K562 (cell line): ENCODE measurements around the gene CD72. TPM values are rescaled to one million over a fixed set of nuclear protein-coding genes. Genes with fewer than 3 reads are reported as not detected.
A peak's percentile ranks its signal among the peaks of the same experiment; 100 is the strongest.

Experiments
- CHD2 ChIP-seq: IDR thresholded peaks from 2 replicates; pipeline ENCODE4 v1.6.1; 2011; ENCODE audit warnings: low read depth, low read length
- CSDE1 ChIP-seq, 2 experiments: fragments of 450-650 bp; IDR thresholded peaks; 2 replicates each; pipeline ENCODE4 v1.6.1; 2016; ENCODE audit warnings: mild to moderate bottlenecking in 1 of 2
- CTCFL ChIP-seq: IDR thresholded peaks from 2 replicates; pipeline ENCODE4 v1.6.1; 2011; ENCODE audit warnings: borderline replicate concordance, low read depth, mild to moderate bottlenecking, moderate library complexity, low read length; ENCODE audit not compliant: insufficient read depth, poor library complexity, severe bottlenecking
- DACH1 ChIP-seq: fragments of 450-650 bp; IDR thresholded peaks from 2 replicates; pipeline ENCODE4 v1.6.1; 2018; ENCODE audit not compliant: partially characterized antibody
- EGR1 ChIP-seq: fragments of 450-650 bp; conservative IDR thresholded peaks from 2 replicates; pipeline ENCODE4 v1.6.1; 2017; ENCODE audit warnings: mild to moderate bottlenecking
- HOXB6 ChIP-seq: fragments of 250-450 bp; sonication (Bioruptor Pico); IDR thresholded peaks from 2 replicates; pipeline ENCODE4 v1.5.1; 2022; ENCODE audit warnings: mild to moderate bottlenecking, borderline replicate concordance
- KAT2B ChIP-seq: IDR thresholded peaks from one replicate; pipeline ENCODE4 v1.6.1; 2012; ENCODE audit warnings: low read depth, mild to moderate bottlenecking, control low read depth, inconsistent platforms, low read length, moderate library complexity
- MYBL2 ChIP-seq, 2 experiments: fragments of 450-650 bp in 1 of 2; sonication (generic) in 1 of 2; formaldehyde crosslinking in 1 of 2; IDR thresholded peaks; 2 replicates each; pipeline versions ENCODE4 v1.6.1 to v1.8.1; 2017 to 2022; ENCODE audit warnings: borderline replicate concordance in 1 of 2, inconsistent platforms in 1 of 2, low read depth in 1 of 2, mild to moderate bottlenecking in 1 of 2, missing genetic modification reagents in 1 of 2, moderate library complexity in 1 of 2
- NCOA4 ChIP-seq: fragments of 450-650 bp; IDR thresholded peaks from 2 replicates; pipeline ENCODE4 v1.6.1; 2018; ENCODE audit warnings: mild to moderate bottlenecking; ENCODE audit not compliant: partially characterized antibody
- PREB ChIP-seq: sonication (generic); formaldehyde crosslinking; IDR thresholded peaks from 2 replicates; pipeline ENCODE4 v1.8.1; 2023; ENCODE audit warnings: mild to moderate bottlenecking, missing genetic modification reagents
- PTBP1 ChIP-seq: fragments of 200-400 bp; formaldehyde crosslinking; IDR thresholded peaks from 2 replicates; pipeline ENCODE4 v1.6.1; 2017; ENCODE audit warnings: low read depth, low read length
- RFX7 ChIP-seq: fragments of 250-450 bp; sonication (Bioruptor Pico); IDR thresholded peaks from 2 replicates; pipeline ENCODE4 v1.5.1; 2021; ENCODE audit warnings: mild to moderate bottlenecking
- THAP12 ChIP-seq: fragments of 250-450 bp; sonication (Bioruptor Pico); IDR thresholded peaks from 2 replicates; pipeline ENCODE4 v1.9.0; 2021; ENCODE audit warnings: mild to moderate bottlenecking, inconsistent platforms
- ZBTB5 ChIP-seq: fragments of 450-650 bp; IDR thresholded peaks from 2 replicates; pipeline ENCODE4 v1.6.1; 2017; ENCODE audit warnings: antibody characterized with exemption
- ZNF316 ChIP-seq: fragments of 450-650 bp; IDR thresholded peaks from 2 replicates; pipeline ENCODE4 v1.6.1; 2016
- ZNF507 ChIP-seq: conservative IDR thresholded peaks from 2 replicates; pipeline ENCODE4 v1.6.1; 2017; ENCODE audit warnings: missing genetic modification characterization, missing compliant biosample characterization
- ZNF639 ChIP-seq, 2 experiments: fragments of 200-800 bp in 1 of 2; sonication (Bioruptor generic) in 1 of 2; sonication (generic) in 1 of 2; formaldehyde crosslinking in 1 of 2; IDR thresholded peaks in 1 of 2; conservative IDR thresholded peaks in 1 of 2; 2 replicates each; pipeline versions ENCODE4 v1.5.0 to v1.6.1; 2016 to 2020; ENCODE audit warnings: missing compliant biosample characterization in 1 of 2, missing genetic modification characterization in 1 of 2, missing genetic modification reagents in 1 of 2
- polyA plus RNA-seq, 8 experiments: library from polyadenylated mRNA; depleted of rRNA in 4 of 8; stranded (reverse) in 5 of 8; unstranded in 3 of 8; fragments of >200 nt; fragmentation: Nextera tagmentation in 2 of 8; fragmentation: Illumina TruSeq in 1 of 8; extraction: Ambion mirVana in 2 of 8; extraction: Trizol in 1 of 8; gene quantifications; 2 replicates each; pipeline versions ENCODE4 v1.2.1 to v1.2.3, GENCODE V29; 2011 to 2014; ENCODE audit warnings: inconsistent platforms in 1 of 8, missing spikeins in 1 of 8
- total RNA-seq, 7 experiments: library from RNA; depleted of rRNA in 6 of 7; stranded (reverse); fragments of >200 nt in 6 of 7; fragmentation: Illumina TruSeq in 2 of 7; extraction: Trizol in 2 of 7; gene quantifications; 2 replicates each; pipeline versions ENCODE4 v1.2.1 to v1.2.3, GENCODE V29; 2011 to 2021; ENCODE audit warnings: low replicate concordance in 1 of 7

Gene CD72
- total and polyA plus RNA-seq, 9 of the 15 experiments (the other 6 are each of a cell fraction or from before 2014, with no cell fraction given): 0.11 to 0.78 (median 0.27) TPM; not detected in 1

GRCh38 chr9:35664531-35665470 is 46.6 kb upstream of the CD72 start, which contains the start of gene ARHGEF39 (continued):
- TF ChIP-seq NCOA4 (no peak), ZNF639 (CRISPR knock-in tag; conservative IDR thresholded peaks at IDR 0.05 in 1 of 2, IDR thresholded peaks at IDR 0.05 in 1 of 2) (no peak), PREB (no peak), HOXB6 (CRISPR knock-in tag) (no peak), ZBTB5 (no peak), THAP12 (CRISPR knock-in tag) (no peak), DACH1 (no peak), KAT2B (no peak), CSDE1 (IDR thresholded peaks at IDR 0.05) (no peak), ZNF507 (tag) (no peak), PTBP1 (no peak), MYBL2 (IDR thresholded peaks at IDR 0.05; ENCODE audit: low read depth) (peak; percentile 98), MYBL2 (CRISPR knock-in tag; IDR thresholded peaks at IDR 0.05; ENCODE audit: borderline replicate concordance) (peak; percentile 94; the same call in 1 of the 2 replicates), ZNF316 (no peak), RFX7 (CRISPR knock-in tag) (no peak), CHD2 (no peak), CTCFL (peak; percentile 42), EGR1 (peak; percentile 38; the same call in 1 of the 2 replicates)
